Measurements from ENCODE around the gene MCAT.
"Not testable (repeated sequence)": the region's sequence is repeated elsewhere in the genome, so short reads cannot be mapped to it uniquely, and the experiment has no call there.

MCAT gene

DNA sequence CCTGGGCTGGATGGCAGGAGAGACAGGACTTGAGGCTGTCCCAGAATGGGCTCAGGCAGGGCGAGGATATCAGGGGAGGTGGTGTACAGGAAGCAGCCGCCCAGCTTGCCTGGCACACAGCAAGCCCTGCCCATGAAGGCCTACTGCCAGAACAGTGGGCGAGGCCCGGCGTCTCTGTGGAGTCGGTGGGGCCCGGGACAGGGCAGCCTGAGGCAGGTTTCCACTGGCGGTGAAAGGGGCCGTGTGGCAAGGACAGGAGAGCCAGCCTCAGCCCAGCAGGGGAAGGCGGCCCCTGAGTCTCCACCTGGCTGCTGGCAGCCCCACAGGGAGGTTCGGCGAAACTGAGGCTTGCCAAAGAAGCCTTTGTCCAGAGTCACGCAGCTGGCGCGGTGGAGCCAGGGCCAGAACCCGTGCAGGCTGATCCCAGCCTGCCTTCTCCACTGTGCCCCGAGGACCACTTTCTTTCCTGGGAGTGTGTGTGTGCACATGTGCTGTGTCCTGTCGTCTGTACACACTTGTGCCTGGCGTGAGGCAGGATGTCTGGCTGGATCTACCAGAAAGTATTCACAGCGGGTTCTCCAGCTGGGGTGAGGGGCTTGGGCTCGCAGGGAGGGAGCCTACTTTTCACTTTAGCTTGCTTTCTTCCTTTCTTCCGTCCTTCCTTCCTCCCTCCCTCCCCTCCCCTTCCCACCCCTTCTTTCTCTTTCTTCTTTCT is 9.3 kb upstream of the MCAT start:
- peak; percentile 68 to 70 for DNase-seq

DNA sequence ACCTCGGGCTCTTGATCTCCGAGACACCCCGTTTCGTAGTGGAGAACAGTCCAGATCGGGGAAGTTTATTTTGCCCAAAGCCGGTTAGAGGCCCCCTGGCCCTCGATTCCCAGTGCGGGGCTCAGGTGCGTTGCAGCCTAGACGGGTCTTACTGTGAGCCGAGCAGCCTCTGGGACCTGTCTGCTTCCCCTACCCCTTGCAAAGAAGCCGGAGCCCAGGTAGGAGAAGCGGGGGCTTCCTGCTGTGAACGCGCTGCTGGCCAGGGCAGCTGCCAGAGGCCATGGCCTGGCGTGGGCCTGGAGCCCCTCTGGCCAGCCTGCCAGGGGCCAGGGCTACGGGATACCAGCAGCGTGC is 8.8 kb upstream of the MCAT start:
- peak; percentile 27 to 28 for DNase-seq

DNA sequence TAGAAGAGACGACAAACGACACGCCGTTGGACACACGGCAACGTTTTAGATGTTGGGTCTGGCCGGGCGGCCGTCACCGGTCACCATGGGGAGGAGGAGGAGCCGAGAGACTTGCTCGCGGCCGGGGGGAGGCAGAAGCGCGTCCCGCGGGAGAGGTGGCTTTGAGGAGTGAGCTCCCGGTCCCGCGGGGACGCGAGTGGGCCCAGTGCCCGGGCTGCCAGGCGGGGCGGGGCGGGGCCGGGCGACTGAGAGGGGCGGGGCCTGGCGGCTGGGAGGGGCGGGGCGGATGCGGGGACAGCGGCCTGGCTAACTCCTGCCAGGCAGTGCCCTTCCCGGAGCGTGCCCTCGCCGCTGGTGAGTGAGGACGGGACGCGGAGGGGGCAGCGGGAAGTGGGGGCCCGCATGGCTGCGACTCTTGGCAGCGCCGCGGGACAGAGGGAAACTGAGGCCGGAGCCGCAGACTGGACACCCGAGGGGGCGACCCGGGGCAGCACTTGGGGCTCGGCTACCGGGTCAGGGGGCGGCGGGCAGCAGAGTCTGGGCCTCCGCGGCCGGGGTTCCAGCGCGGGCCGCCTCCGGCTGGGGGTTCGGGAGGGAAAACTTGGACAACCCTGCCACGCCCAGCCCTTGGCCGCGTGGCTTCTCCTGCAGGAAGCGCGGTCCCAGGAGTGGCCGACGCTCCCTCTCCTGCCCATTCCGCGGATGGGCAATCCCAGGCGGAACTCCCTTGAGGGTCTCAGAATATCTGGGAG is 8.2 kb upstream of the MCAT start, which contains the start of gene TSPO:
Gene TSPO, plus strand, starts transcription at position 309 of the 752 bp plus-strand sequence. CDS start 7,680 bp downstream, outside the sequence.
- peak; percentile 67 to 72 for DNase-seq

DNA sequence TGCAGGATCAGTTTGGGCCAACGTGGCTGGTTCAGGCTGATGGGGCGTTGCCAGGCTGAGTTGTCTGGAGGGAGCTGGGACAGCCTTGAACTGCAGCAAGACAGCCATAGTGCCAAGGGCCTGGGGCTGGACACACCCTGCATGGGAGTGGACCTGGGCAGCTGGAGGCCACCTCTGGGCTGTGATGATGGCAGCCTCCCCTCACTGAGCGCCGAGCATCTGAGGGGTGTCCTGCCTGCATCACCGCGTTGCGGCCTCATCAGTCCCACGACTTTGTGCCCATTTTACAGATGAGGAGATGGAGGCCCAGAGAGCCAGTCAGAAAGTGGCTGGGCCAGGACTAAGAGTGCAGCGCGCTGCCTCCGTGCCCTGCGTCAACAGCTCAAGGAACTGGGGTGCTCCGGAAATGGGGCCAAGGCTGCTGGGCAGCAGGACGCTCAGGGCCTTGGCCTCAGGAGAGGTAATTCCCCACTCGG is 7.6 kb upstream of the MCAT start:
- DNase-seq: no peak

DNA sequence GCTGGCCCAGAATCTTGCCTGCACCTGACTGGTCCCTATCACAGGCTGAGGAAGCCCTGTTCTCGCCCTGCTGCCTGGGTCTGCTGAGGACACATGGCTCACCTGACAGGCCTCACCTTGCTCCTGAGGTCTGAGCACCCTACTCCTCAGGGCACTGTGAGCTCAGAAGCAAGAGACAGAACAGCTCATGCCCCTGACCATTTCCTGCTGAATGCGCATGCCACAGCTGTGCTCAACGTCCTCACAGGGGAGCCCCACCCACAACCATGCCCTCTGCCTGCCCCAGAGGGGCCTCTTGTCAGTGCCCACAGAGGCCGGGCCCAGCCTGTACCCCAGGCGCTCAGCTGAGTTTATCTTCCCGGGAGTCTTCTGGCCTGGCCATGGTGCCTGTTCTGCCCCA is 5.4 kb upstream of the MCAT start:
- no peak for DNase-seq

DNA sequence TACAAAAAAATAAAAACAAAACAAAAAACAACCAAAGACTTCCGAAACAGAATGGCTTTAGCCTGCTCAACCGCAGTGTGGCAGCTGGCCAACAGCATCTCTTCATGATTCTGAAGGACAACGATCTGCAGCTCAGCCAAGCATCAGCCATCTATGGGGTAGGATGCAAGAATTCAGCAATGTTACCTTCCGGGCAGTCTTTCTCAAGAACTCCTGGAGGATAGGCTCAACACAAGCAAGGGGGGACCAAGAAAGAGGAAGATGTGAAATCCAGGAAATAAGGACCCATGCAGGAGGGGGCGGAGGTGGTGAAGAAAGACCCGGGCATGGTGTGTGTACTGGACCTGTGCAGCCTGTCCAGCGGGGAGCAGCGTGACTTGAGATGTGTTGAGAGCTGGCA is 4.6 kb upstream of the MCAT start:
- DNase-seq: no peak

DNA sequence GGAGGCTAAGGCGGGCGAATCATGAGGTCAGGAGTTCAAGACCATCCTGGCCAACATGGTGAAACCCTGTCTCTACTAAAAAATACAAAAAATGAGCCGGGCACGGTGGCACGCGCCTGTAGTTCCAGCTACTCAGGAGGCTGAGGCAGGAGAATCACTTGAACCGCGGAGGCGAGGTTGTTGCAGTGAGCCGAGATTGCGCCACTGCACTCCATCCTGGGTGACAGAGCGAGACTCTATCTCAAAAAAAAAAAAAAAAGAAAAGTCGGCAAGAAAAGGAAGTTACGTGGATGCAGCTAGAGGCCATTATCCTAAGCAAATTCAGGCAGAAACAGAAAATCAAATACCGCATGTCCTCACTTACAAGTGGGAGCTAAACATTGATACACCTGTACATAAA is 3.1 kb upstream of the MCAT start:
- DNase-seq: not testable (repeated sequence)

DNA sequence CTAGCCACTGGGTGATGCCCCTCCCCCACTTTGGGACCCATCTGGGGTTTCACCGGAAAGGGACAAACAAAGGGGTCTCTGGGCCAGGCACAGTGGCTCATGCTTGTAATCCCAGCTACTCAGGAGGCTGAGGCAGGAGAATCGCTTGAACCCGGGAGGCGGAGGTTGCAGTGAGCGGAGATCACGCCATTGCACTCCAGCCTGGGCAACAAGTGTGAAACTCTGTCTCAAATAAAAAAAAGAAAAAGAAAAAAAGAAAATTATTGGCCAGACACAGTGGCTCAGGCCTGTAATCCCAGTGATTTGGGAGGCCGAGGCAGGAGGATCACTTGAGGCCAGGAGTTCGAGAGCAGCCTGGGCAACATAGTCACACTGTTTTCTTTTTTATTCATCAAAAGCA is 2.2 kb upstream of the MCAT start:
- DNase-seq: not testable (repeated sequence)

DNA sequence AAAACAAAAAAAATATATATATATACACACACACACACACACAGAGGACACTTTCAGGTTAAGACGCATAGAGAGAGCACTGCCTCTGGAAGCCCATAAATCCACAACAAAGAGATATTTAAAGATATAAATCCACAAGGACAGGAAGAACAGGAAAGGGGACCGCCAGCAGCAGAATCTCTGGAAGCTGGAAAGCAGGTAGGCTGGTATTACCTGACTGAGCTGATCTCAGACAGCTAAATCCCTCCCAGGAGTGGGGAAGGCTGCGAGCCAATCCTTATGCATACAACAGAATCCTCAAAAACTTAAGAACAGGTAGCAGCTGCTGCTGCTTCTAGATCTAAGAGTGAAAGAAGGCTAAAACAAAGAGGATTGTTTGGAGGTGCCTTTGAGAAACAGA is 1.8 kb upstream of the MCAT start:
- DNase-seq: no peak

DNA sequence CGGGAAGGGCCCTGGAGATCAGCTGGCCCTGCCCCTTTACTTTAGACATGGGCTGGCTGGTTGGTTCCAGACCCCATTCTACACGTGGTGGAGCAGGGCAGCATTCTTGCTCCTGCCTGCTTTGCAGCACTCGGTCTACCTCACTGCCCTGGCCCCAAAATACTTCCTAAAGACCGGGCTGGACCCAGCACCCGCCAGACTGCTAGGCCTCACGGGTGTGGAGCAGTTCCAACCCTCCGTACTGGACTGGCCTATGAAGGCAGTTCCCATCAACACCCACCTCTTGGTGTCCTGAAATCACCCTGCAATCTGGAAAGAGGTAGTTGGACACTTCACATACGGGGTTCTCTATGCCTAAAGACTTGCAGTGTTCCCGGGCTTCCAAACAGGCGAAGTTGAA is 6.4 kb downstream of the MCAT start:
- DNase-seq: no peak

DNA sequence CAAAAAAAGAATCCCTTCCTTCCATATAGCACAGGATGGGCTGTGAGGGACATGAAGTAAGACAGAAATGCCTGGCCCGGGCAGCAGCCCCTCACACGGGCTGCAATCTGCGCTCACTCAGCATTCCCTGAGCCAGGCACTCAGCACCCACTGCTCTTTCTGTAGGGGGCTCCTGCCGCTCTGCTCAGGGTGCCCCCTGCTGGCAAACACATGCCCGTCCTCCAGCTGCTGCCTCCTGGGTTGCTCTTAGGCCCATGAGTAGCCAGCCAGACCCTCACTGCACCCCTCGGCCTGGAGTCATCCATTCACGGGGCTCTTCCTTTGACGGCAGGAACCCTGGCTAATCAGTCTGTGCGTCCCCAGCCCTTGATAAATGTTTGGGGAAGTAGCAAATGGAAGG is 6.9 kb downstream of the MCAT start:
- DNase-seq: peak; percentile 43 to 44

DNA sequence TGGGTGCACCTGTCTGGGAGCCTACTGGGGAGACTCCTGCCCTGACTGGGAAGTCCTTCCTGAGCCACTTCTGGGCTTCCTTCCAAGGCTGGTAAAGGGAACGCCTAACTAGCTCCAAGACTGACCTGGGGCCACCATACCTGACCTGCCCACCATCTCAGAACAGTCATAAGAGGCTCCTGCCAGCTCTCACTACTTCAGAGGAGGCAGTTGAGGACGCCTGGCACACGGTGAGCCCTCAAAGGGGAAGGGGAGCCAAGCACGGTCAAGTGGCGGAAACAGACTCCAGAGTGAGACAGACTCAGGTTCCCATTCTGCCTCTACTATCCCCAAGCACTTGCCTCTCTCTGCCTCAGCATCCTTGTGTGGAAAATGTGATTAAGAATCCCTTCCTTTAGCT is 7.6 kb downstream of the MCAT start:
- DNase-seq: no peak

DNA sequence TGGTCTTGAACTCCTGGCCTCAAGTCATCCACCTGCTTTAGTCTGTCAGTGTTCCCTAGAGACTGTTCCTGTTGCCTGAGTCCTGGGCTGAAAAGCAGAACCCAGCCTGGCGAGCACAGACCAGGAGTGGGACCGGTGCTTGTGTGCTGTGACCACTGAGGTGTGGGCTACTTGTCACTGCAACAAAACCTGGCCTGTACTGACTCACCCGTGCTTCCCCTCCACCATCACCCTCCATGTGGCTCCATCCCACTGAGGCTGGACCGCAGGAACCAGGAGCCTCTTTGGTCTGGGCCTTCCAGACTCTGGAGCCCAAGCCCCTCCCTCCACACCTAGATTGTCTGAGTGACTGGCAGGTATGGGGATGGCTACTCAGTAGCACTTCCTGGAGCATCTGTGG is 8.6 kb downstream of the MCAT start:
- no peak for DNase-seq

DNA sequence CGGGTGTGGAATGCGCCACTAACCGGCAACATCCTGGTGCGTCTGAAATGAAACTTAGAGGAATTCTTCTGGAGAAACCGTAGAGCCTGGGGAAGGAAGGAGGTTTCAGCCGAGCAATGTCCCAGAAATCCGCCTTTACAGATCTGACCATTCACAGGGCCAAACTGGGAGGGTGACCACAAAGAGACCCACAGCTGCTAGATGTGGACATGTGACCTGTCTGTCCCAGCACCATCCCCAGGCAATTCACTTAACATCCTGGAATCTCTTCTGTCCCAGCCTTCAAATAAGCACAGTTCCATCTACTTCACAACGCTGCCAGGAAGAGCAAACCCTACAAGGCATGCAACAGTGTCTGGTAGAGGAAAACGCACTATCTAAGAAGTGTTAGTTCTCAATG is 9.8 kb downstream of the MCAT start:
- DNase-seq: no peak

DNA sequence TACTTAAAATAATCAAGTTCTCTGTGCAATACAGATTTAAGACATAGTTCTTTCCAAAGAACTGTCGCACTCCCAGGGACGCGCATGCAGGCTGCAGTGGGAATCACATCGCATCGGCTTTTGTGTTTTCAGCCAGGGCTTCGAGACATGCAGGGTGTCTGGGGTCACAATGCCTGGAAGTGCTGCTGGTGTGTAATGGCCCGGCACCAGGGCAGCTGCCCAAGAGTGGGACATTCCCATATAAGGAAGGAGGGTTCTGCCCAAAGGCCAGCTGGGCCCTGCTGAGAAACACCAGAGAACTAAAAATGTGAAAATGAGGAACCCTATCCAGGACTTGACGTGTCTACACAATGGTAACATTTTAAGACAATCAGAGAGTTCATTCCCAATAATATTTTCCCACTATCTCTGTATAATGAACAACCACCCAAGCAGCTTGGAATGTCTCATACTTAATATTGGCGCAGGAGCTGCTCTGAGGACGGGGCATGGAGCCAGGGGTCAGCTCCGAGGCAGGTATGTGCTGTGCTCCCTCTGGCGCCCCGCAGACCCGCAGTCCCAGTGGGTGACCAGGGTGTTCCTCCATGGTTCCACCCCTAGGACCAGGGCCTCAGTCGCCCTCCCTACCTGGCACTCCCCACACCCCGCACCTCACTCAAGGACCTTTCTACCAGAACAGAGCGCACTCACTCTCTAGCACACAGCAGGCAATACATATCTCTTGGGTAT is 11.3 kb downstream of the MCAT start:
- no peak for DNase-seq

DNA sequence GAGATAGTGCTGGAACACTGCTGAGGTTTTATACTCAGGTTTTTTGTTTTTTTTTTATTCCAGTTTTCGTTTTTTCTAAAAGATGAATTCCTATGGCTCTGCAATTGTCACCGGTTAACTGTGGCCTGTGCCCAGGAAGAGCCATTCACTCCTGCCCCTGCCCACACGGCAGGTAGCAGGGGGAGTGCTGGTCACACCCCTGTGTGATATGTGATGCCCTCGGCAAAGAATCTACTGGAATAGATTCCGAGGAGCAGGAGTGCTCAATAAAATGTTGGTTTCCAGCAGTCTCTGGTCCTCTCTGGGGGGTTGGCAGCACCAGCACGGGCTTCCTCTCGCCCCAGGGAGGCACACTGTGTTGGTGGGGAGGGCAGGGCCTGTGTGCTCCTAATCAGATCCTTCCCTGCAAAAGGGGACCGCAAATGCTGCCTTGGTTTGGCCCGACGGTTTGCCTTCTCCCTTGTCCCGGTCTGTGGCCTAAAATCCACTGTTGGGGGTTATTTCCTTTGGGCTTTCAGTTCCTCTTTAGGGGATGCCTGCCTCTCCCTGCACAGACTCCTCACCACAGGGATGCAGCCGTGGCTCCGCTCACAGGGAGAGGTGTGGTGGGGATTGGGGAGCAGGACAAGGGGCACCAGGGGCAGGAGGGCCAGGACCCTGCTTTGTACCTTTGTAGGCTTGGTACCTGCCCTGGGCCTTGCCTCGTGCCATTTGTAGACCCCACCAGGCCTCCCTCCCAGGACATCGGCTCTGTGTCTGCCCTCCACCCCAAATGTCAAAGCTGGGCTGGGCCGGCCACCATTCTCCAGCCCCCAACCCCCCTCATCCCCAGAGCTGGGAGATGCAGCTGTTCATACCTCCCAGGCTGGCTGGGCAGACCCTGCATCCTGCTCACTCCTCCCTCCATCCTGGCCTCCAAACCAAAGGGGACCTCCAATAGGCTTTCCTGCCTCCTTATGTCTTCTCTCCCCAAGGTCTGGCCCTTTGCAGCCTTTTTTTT is 13.5 kb downstream of the MCAT start:
- DNase-seq: no peak

DNA sequence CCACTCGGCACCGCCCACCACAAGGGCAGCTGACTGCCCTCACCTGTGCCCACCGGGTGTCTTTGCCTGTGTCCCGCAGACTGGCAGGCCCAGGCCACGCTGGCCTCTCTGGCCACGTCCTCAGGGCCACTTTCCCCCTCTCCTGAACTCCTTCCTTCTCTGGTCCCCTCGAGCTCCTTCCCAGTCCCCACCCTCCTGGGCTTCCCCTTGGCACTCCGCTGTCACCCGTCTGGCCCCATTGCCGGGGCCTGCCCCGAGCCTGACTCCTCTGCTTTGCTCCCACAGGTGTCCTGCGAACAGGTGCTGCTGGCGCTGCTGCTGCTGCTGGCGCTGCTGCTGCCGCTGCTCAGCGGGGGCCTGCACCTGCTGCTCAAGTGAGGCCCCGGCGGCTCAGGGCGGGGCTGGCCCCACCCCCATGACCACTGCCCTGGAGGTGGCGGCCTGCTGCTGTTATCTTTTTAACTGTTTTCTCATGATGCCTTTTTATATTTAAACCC is 14.2 kb downstream of the MCAT start:
- DNase-seq: no peak

DNA sequence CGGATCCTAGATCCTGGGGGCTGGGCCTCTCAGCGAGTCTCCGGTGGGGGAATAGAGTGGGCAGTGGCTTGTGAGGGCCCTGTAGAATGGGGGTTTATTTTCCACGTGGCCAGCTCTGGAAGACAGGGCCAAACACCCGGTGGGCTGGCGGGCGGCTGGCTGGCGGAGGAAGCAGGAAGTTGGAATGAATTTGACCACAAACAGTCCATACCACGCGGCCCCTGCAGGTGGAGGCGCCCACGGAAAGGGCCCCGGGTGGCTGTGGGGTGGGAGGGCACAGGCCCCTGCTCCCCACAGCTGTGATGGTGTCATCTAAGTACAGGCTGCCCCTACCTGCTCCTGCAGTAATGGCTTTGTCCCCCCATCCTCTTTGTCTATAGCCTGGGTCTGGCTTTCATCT is 15.1 kb downstream of the MCAT start:
- DNase-seq: no peak

DNA sequence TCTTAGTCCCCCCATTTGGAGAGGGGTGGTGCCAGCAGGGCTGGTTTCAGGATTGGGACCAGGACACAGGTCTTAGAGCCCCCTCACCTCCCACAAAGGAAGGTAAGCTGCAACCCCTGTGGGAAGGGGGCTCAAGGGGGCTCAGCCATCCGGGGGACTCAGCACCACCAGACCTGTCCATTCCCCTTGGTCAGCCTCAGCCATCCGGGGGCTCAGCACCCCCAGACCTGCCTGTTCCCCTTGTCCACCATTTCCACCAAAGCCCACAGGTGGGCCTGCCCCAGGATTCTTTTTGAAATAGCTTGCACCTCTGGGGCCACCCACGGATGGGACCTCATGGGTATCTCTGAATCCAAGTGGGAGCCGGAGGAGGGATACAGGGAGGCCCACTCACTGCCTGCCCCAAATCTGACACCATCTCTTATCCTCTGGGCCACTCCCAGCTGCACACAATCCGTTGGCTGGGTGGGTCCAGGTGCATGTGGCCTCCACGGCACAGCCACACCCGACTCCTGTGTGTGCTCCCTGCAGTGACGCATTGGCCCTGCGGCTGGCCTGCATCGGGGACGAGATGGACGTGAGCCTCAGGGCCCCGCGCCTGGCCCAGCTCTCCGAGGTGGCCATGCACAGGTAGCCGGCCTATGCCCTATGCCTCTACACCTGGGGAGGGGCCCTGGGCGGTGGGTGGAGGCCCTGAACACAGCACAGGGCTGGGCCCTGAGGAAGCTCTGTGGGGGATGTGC is 15.9 kb downstream of the MCAT start:
- DNase-seq: no peak

DNA sequence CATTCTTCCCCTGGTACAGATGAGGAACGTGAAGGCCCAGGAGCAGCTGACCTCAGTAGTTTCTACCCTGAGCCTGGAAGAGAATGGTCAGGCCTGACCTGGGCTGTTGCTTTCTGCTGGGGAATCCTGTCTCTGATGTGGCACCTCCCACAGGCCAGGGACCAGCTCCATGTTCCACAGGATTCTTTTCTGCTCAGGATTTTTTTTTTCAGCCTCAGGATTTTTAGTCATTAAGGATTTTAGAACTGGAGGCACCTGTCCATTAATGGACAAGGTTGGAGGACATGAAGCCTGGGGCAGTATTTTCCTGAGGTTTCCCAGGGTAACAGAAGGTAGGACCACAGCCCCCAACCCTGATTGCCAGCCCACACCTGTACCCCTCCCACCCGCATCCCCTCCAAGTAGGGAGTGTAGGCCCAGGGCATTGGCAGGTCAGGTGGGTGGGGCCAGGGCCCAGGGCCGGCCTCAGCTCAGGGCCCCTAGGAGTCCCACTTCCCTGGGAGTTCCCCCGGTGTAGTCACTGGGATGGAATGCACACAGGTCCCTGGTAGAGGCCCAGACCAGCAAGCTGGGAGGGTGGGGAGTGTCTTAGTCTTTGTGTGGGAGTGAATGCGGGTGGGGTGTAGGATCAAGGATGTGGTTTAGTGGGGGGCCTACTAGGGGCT is 16.6 kb downstream of the MCAT start:
- no peak for DNase-seq

DNA sequence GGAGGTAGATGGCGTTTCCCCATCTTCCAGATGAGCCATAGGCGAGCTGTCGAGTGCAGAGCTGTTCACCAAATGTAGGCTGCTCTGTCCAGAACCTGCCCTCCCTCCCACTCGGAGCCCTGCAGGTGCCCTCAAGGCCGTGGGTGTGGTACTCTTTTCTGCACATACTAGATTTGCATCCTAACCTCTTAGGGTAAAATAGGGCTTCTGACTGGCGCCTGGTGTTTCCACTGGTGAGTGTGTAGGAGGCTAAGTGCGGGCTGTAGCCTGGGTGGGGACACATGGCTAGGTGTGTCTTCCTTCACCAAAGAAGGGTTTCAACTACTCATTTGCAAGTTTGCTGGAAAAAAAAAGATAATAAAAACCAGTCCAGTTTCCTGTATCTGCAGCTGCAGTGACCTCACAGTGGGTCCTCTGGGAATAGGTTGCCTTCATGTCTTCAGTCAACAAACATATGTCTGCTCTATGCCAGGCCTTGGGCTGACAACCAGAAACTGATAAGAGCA is 24.2 kb downstream of the MCAT start:
- DNase-seq: no peak
